Astrocyte of the spinal cord (primary cell): ENCODE results near the gene ZNF214.
A peak's percentile ranks its signal among the peaks of the same experiment; 100 is the strongest.
"Not testable (repeated sequence)": the region's sequence is repeated elsewhere in the genome, so short reads cannot be mapped to it uniquely, and the experiment has no call there.

Experiments
- DNase-seq: peaks from one replicate; pipeline ENCODE4 v3.0.0; 2011; ENCODE audit warnings: low read depth, low spot score
- H3K4me3 ChIP-seq: 2 replicates; pipeline ENCODE4 v1.5.1; 2011; ENCODE audit warnings: low read depth, mild to moderate bottlenecking, low read length, moderate library complexity
- in situ Hi-C: cut with HindIII; loops from 2 replicates; pipeline ENCODE4 v1.10.0; 2017; ENCODE audit warnings: low sequenced_read_pairs
- TF ChIP-seq, protein P1 (sequence below): IDR thresholded peaks from 2 replicates; pipeline ENCODE4 v1.5.1; 2012; ENCODE audit warnings: low read depth, mild to moderate bottlenecking, low read length, inconsistent platforms

Gene ZNF214

DNA sequence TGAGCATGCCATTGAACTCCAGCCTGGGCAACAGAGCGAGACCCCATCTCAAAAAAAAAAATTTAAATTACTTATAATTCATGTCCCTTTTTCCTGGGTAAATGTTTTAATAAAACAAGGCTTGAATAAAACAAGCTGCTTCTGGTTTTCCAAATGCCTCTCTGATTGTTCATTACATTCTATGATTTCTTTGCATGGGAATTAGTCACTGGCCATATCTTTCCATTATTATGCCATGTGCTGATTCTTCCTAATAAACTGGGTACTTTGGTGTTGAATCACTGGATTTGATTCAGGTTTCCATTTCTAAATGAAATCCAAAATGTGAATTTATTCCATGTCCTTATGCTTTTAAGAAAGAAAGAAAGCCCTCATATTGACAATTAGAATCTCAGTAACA, 51.3 kb downstream of the ZNF214 start:
- in situ Hi-C loops: no loop called here
- DNase-seq: peak; percentile 60
- H3K4me3 ChIP-seq: no peak overlapping the region
- TF ChIP-seq, protein P1, sequence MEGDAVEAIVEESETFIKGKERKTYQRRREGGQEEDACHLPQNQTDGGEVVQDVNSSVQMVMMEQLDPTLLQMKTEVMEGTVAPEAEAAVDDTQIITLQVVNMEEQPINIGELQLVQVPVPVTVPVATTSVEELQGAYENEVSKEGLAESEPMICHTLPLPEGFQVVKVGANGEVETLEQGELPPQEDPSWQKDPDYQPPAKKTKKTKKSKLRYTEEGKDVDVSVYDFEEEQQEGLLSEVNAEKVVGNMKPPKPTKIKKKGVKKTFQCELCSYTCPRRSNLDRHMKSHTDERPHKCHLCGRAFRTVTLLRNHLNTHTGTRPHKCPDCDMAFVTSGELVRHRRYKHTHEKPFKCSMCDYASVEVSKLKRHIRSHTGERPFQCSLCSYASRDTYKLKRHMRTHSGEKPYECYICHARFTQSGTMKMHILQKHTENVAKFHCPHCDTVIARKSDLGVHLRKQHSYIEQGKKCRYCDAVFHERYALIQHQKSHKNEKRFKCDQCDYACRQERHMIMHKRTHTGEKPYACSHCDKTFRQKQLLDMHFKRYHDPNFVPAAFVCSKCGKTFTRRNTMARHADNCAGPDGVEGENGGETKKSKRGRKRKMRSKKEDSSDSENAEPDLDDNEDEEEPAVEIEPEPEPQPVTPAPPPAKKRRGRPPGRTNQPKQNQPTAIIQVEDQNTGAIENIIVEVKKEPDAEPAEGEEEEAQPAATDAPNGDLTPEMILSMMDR: no peak

DNA sequence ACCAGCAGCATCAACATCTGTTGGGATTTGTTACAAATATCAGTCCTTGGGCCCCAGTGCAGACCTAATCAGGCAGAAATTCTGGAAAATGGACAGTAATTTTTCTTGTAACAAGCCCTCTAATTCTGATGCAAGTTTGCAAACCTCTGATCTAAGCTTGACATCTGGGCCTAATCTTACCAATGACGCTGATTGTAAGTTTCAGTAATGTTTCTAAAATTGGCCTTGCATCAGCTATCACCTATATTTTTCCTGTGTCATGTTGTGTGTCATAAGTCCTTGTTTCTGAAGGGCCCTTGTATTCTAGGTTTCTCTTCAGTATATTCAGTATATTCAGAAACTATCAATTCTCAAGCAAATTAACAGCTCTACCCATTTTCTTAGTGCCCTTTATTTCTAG, 57.5 kb downstream of the ZNF214 start:
- TF ChIP-seq, protein P1: no peak
- H3K4me3 ChIP-seq: no peak overlapping the region
- DNase-seq: no peak
- in situ Hi-C loops: no loop called here

DNA sequence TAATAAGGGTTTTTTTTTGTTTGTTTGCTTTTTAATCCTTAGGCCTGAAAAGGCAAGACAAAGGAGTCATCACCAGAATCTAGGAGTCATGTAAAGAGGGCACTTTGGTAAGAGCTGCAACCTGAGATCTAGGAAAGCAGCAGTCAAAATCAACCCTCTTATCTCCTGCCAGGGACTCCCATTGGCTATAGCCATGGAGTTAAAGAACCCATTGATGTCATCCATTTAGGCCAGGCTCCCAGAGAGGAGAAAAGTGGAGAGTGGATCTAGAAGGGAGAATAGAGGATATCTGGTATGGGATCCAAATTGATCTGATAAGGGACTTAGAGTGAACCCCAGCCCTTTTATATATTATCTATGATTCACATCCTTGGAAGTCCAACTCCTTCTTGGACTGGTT, 58.0 kb downstream of the ZNF214 start:
- DNase-seq: no peak
- in situ Hi-C loops: no loop called here
- TF ChIP-seq, protein P1: no peak
- no peak overlapping the region for H3K4me3 ChIP-seq

DNA sequence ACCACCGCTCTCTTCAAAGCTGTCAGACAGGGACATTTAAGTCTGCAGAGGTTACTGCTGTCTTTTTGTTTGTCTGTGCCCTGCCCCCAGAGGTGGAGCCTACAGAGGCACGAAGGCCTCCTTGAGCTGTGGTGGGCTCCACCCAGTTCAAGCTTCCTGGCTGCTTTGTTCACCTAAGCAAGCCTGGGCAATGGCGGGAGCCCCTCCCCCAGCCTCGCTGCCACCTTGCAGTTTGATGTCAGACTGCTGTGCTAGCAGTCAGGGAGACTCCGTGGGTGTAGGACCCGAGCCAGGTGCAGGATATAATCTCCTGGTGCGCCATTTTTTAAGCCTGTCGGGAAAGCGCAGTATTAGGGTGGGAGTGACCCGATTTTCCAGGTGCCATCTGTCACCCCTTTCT, 65.9 kb downstream of the ZNF214 start:
- in situ Hi-C loops, DNase-seq, H3K4me3 ChIP-seq: not testable (repeated sequence)
